GM12875 (cell line): Measurements from ENCODE around the gene CIBAR2.

Experiments
- H3K4me3 ChIP-seq: one replicate; pipeline ENCODE4 v1.5.1; 2011; ENCODE audit warnings: low read depth, low read length, control low read depth
- TF ChIP-seq, protein P1 (sequence below): IDR thresholded peaks from 2 replicates; pipeline ENCODE4 v1.5.1; 2011; ENCODE audit warnings: low read depth, mild to moderate bottlenecking, control low read depth, inconsistent platforms, low read length, moderate library complexity, borderline replicate concordance; ENCODE audit not compliant: insufficient read depth

Gene CIBAR2

GRCh38 chr16:85082173-85083050, 29.9 kb downstream of the CIBAR2 start:
- H3K4me3 ChIP-seq, result no peak overlapping the region
- TF ChIP-seq, protein P1, sequence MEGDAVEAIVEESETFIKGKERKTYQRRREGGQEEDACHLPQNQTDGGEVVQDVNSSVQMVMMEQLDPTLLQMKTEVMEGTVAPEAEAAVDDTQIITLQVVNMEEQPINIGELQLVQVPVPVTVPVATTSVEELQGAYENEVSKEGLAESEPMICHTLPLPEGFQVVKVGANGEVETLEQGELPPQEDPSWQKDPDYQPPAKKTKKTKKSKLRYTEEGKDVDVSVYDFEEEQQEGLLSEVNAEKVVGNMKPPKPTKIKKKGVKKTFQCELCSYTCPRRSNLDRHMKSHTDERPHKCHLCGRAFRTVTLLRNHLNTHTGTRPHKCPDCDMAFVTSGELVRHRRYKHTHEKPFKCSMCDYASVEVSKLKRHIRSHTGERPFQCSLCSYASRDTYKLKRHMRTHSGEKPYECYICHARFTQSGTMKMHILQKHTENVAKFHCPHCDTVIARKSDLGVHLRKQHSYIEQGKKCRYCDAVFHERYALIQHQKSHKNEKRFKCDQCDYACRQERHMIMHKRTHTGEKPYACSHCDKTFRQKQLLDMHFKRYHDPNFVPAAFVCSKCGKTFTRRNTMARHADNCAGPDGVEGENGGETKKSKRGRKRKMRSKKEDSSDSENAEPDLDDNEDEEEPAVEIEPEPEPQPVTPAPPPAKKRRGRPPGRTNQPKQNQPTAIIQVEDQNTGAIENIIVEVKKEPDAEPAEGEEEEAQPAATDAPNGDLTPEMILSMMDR, result no peak

DNA sequence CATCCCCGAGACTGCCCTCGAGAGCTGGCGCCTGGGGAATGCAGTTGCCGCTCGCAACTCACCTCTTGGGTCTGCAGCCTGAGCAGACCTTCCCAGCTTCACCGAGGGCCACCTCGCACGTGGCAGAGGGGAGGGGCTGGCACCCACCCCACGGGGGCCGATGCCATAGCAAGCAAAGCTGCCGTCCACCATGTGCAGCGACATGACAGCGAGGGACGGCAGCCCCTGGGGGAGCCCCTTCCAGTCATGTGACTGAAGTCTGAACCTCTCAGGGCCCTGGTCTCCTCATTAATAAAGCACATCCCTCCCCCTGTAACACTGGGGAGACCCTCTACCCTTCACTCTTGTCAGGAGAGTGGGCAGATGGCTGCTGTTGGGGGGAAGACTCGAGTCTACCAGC, 30.5 kb downstream of the CIBAR2 start:
- H3K4me3 ChIP-seq, result no peak overlapping the region
- TF ChIP-seq, protein P1, result no peak

GRCh38 chr16:85081038-85081437, 31.2 kb downstream of the CIBAR2 start:
- TF ChIP-seq, protein P1, result no peak
- no peak overlapping the region for H3K4me3 ChIP-seq

DNA sequence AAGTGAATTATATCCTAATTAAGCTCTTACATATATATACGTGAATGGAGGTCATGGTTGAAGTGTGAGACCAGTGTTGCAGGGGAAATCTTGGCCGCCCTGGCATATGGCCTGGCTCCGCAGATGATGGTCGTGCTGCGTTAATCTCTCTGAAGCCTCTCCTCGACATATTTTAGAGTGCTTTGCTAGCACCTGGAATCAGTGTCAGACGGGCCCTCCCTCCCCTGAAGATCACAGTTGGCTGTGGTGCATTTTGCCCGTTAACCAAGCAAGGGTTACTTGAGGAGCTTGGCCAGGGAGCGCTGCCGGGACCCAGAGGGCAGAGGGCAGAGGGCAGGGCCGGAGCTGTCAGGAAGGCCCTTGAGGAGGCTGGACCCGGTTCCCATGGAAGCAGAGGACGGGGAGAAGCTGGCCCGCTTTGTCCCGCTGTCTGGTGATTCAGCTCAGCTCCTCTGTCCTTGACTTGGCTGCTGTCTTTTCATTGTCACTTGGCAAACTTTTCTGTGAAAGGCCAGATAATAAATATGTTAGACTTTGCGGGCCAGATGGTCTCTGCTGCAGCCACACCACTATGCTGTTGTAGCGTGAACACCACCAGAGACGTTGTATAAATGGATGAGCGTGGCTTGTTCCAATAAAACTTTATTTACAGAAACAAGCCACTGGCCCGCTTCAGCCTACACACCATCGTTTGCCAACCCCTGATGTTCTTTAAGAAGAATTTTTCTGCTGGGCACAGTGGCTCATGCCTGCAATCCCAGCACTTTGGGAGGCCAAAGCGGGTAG, 32.3 kb downstream of the CIBAR2 start:
- TF ChIP-seq, protein P1, result no peak
- no peak overlapping the region for H3K4me3 ChIP-seq

- TF ChIP-seq, protein P1, result no peak
- H3K4me3 ChIP-seq, result no peak overlapping the region
These were observed 33.3 kb downstream of the CIBAR2 start for GRCh38 chr16:85078952-85079351.

DNA sequence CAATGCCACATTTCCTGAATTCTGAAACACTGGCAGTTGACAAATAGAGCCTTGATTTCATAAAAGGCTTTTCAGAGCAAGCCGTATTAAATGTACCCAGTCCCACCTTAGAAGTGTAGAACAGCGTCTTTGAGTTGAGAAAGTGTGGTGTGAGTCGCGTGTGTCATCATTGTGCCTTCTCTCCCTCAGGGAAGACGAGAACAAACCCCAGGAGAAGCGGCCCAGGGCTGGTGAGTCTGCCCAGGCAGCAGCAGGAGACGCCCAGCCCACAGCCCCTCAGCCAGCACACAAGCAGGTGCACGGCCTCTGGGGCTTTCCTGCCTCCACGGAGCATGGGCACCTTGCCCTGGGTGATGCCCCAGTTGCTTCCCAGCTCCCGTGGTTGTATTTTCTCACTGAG, 34.0 kb downstream of the CIBAR2 start:
- TF ChIP-seq, protein P1, result no peak
- H3K4me3 ChIP-seq, result no peak overlapping the region
